KMS-11 (cell line): ENCODE data around the gene PLEKHO2.
A peak's percentile ranks its signal among the peaks of the same experiment; 100 is the strongest.
"Not testable (repeated sequence)": the region's sequence is repeated elsewhere in the genome, so short reads cannot be mapped to it uniquely, and the experiment has no call there.

Experiments
- H2AFZ ChIP-seq: fragments of 200-600 bp; sonication (generic); 2 replicates; pipeline ENCODE4 v1.6.1; 2016; ENCODE audit warnings: antibody characterized with exemption, mixed run types, low read depth
- H3K27ac ChIP-seq: fragments of 200-600 bp; sonication (generic); 2 replicates; pipeline ENCODE4 v1.6.1; 2016; ENCODE audit warnings: mild to moderate bottlenecking, mixed run types
- H3K27me3 ChIP-seq: fragments of 200-600 bp; sonication (generic); 2 replicates; pipeline ENCODE4 v1.6.1; 2017; ENCODE audit warnings: mild to moderate bottlenecking, low read depth, mixed run types, moderate library complexity; ENCODE audit not compliant: insufficient read depth
- H3K36me3 ChIP-seq: fragments of 200-600 bp; sonication (generic); 2 replicates; pipeline ENCODE4 v1.6.1; 2017; ENCODE audit warnings: mild to moderate bottlenecking, mixed run types; ENCODE audit not compliant: insufficient read depth
- H3K4me1 ChIP-seq: fragments of 200-600 bp; sonication (generic); 2 replicates; pipeline ENCODE4 v1.6.1; 2016; ENCODE audit warnings: mild to moderate bottlenecking, low read depth, mixed run types; ENCODE audit not compliant: poor library complexity, severe bottlenecking
- H3K4me2 ChIP-seq: fragments of 200-600 bp; sonication (generic); 2 replicates; pipeline ENCODE4 v1.7.0; 2016; ENCODE audit warnings: mild to moderate bottlenecking, mixed run types
- H3K4me3 ChIP-seq: fragments of 200-600 bp; sonication (generic); IDR thresholded peaks from 2 replicates; pipeline ENCODE4 v1.6.1; 2017; ENCODE audit warnings: low read depth, low read length, mixed read lengths; ENCODE audit not compliant: insufficient read depth
- H3K79me2 ChIP-seq: fragments of 200-600 bp; sonication (generic); 2 replicates; pipeline ENCODE4 v1.6.1; 2016; ENCODE audit warnings: low read depth, mixed run types; ENCODE audit not compliant: insufficient read depth
- H3K9ac ChIP-seq: fragments of 200-600 bp; sonication (generic); 2 replicates; pipeline ENCODE4 v1.6.1; 2016; ENCODE audit warnings: mild to moderate bottlenecking, mixed run types
- H4K20me1 ChIP-seq: fragments of 200-600 bp; sonication (generic); 2 replicates; pipeline ENCODE4 v1.6.1; 2016; ENCODE audit warnings: mild to moderate bottlenecking, mixed run types; ENCODE audit not compliant: insufficient read depth
- CTCF ChIP-seq: fragments of 200-600 bp; sonication (generic); conservative IDR thresholded peaks from 2 replicates; pipeline ENCODE4 v1.6.1; 2017; ENCODE audit warnings: low read depth, mild to moderate bottlenecking, antibody characterized with exemption, low read length, moderate library complexity, mixed read lengths

Gene PLEKHO2

GRCh38 chr15:64841344-64842095 lies at the start of gene PLEKHO2:
Gene PLEKHO2 (plus strand): TSS chr15:64841915. CDS start chr15:64842017, 102 bp downstream.
- Histone ChIP-seq H3K4me3 (no peak within 1 kb of the TSS), H3K36me3 (no peaks in the 10 kb centered on the region), H3K79me2 (peaks cover 9% of the 10 kb centered on the region; the same call in 1 of the 2 replicates), H3K4me1 (peaks cover 42% of the 10 kb centered on the region), H2AFZ (peak within 1 kb of the TSS; percentile 86), H3K9ac (peak within 1 kb of the TSS; percentile 72; the same call in 1 of the 2 replicates), H4K20me1 (no peaks in the 10 kb centered on the region), H3K4me2 (peak within 1 kb of the TSS; percentile 92), H3K27me3 (no peaks in the 10 kb centered on the region), H3K27ac (peak within 1 kb of the TSS; percentile 24)
- no peak for TF ChIP-seq CTCF

GRCh38 chr15:64792282-64792681 lies 49.4 kb upstream of the PLEKHO2 start:
- H2AFZ ChIP-seq, result no peak overlapping the region
- H3K4me1 ChIP-seq, result no peaks in the 10 kb centered on the region
- no peak for TF ChIP-seq CTCF
- H3K36me3 ChIP-seq, result no peaks in the 10 kb centered on the region
- no peaks in the 10 kb centered on the region for H4K20me1 ChIP-seq
- no peaks in the 10 kb centered on the region for H3K27me3 ChIP-seq
- no peak overlapping the region for H3K4me2 ChIP-seq
- H3K27ac ChIP-seq, result no peak overlapping the region
- H3K9ac ChIP-seq, result no peak overlapping the region
- no peak overlapping the region for H3K4me3 ChIP-seq
- no peaks in the 10 kb centered on the region for H3K79me2 ChIP-seq

GRCh38 chr15:64795299-64795698 lies 46.4 kb upstream of the PLEKHO2 start:
- not testable (repeated sequence) for H3K79me2 ChIP-seq, H3K9ac ChIP-seq, H3K36me3 ChIP-seq, H3K4me1 ChIP-seq, H3K27me3 ChIP-seq, H3K4me2 ChIP-seq, H3K27ac ChIP-seq, H3K4me3 ChIP-seq, H2AFZ ChIP-seq, H4K20me1 ChIP-seq

- not testable (repeated sequence) for H3K4me2 ChIP-seq, H3K9ac ChIP-seq, H3K79me2 ChIP-seq, H3K27ac ChIP-seq, H3K4me1 ChIP-seq, H4K20me1 ChIP-seq, H2AFZ ChIP-seq, H3K27me3 ChIP-seq, H3K4me3 ChIP-seq, H3K36me3 ChIP-seq
Observed at GRCh38 chr15:64795921-64796320, 45.8 kb upstream of the PLEKHO2 start.

- not testable (repeated sequence) for H4K20me1 ChIP-seq, H3K4me3 ChIP-seq, H3K27me3 ChIP-seq, H3K4me2 ChIP-seq, H3K9ac ChIP-seq, H3K27ac ChIP-seq, H3K36me3 ChIP-seq, H3K79me2 ChIP-seq, H3K4me1 ChIP-seq, H2AFZ ChIP-seq
Observed at GRCh38 chr15:64798905-64799304, 42.8 kb upstream of the PLEKHO2 start.

- Histone ChIP-seq H3K79me2 (no peaks in the 10 kb centered on the region), H3K36me3 (no peaks in the 10 kb centered on the region), H2AFZ (no peak overlapping the region), H3K9ac (no peak overlapping the region), H3K27me3 (no peaks in the 10 kb centered on the region), H4K20me1 (no peaks in the 10 kb centered on the region), H3K4me3 (no peak overlapping the region), H3K4me1 (no peaks in the 10 kb centered on the region), H3K27ac (no peak overlapping the region), H3K4me2 (no peak overlapping the region)
- TF ChIP-seq CTCF, result no peak
Observed at GRCh38 chr15:64800476-64800875, 41.2 kb upstream of the PLEKHO2 start.
